Loucy (cell line): ENCODE results near the gene NUP107.

Experiments
- H2AFZ ChIP-seq: fragments of 200-600 bp; sonication (generic); 2 replicates; pipeline ENCODE4 v1.6.0; 2016; ENCODE audit warnings: antibody characterized with exemption, mild to moderate bottlenecking, low read length, moderate library complexity
- H3F3A ChIP-seq: fragments of 200-600 bp; 2 replicates; pipeline ENCODE4 v1.6.0; 2016; ENCODE audit warnings: antibody characterized with exemption, low read depth, mild to moderate bottlenecking
- H3K27me3 ChIP-seq: fragments of 200-600 bp; sonication (generic); 2 replicates; pipeline ENCODE4 v1.6.1; 2014; ENCODE audit warnings: low read length, mild to moderate bottlenecking; ENCODE audit not compliant: insufficient read depth, poor library complexity, severe bottlenecking
- H3K36me3 ChIP-seq: fragments of 200-600 bp; sonication (generic); 2 replicates; pipeline ENCODE4 v1.6.1; 2016; ENCODE audit warnings: low read length; ENCODE audit not compliant: insufficient read depth
- H3K4me1 ChIP-seq: fragments of 200-600 bp; sonication (generic); 2 replicates; pipeline ENCODE4 v1.5.1; 2014; ENCODE audit warnings: low read length, mild to moderate bottlenecking; ENCODE audit not compliant: insufficient read depth, poor library complexity, severe bottlenecking
- H3K4me2 ChIP-seq: fragments of 200-600 bp; sonication (generic); 2 replicates; pipeline ENCODE4 v1.6.0; 2014; ENCODE audit warnings: antibody characterized with exemption, low read length, low read depth, mild to moderate bottlenecking; ENCODE audit not compliant: poor library complexity, severe bottlenecking
- H3K4me3 ChIP-seq: fragments of 200-600 bp; sonication (generic); 2 replicates; pipeline ENCODE4 v1.5.1; 2014; ENCODE audit warnings: low read length, mild to moderate bottlenecking, mixed read lengths; ENCODE audit not compliant: poor library complexity, severe bottlenecking
- H3K79me2 ChIP-seq: fragments of 200-600 bp; sonication (generic); 2 replicates; pipeline ENCODE4 v1.6.1; 2014; ENCODE audit warnings: low read length; ENCODE audit not compliant: insufficient read depth
- H3K9ac ChIP-seq: fragments of 200-600 bp; sonication (generic); 2 replicates; pipeline ENCODE4 v1.6.0; 2014; ENCODE audit warnings: mild to moderate bottlenecking, low read depth, low read length, moderate library complexity; ENCODE audit not compliant: poor library complexity, severe bottlenecking
- H3K9me2 ChIP-seq: fragments of 200-600 bp; sonication (generic); replicated peaks from 2 replicates; pipeline ENCODE4 v1.6.1; 2016; ENCODE audit warnings: low read depth, low read length, mixed read lengths
- H3K9me3 ChIP-seq: fragments of 200-600 bp; sonication (generic); 2 replicates; pipeline ENCODE4 v1.6.1; 2014; ENCODE audit warnings: mild to moderate bottlenecking, antibody characterized with exemption, low read length, low read depth; ENCODE audit not compliant: insufficient read depth
- H4K20me1 ChIP-seq: fragments of 200-600 bp; sonication (generic); 2 replicates; pipeline ENCODE4 v1.6.0; 2014; ENCODE audit warnings: antibody characterized with exemption, low read length, mild to moderate bottlenecking; ENCODE audit not compliant: insufficient read depth, poor library complexity, severe bottlenecking
- EZH2phosphoT487 ChIP-seq: fragments of 200-600 bp; IDR thresholded peaks from 2 replicates; pipeline ENCODE4 v1.6.1; 2018; ENCODE audit warnings: antibody characterized with exemption, mild to moderate bottlenecking, moderate library complexity, borderline replicate concordance
- TF ChIP-seq, protein P1 (sequence below): fragments of 200-600 bp; sonication (generic); conservative IDR thresholded peaks from 2 replicates; pipeline ENCODE4 v1.5.1; 2014; ENCODE audit warnings: mild to moderate bottlenecking, antibody characterized with exemption, low read length

The NUP107 gene

DNA sequence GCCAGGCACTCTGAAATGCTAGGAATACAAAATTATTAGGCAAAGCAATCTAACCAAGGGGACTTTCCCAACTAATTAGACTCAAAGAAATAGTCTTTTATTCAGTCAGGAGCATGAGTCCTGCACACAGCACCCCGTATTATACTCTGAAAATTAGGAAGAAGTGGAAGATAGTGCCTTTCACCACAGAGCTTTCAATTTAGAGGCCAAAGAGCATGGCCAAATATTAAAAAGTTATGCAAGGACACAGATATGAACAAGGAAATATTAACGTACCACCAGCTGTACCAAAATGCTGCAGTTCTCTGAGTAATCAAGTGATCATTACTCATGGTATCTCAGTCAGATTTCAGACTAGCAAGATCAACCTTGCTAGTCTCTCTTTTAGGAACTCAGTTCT, 98.6 kb downstream of the NUP107 start:
- TF ChIP-seq EZH2phosphoT487: no peak
- TF ChIP-seq, protein P1, sequence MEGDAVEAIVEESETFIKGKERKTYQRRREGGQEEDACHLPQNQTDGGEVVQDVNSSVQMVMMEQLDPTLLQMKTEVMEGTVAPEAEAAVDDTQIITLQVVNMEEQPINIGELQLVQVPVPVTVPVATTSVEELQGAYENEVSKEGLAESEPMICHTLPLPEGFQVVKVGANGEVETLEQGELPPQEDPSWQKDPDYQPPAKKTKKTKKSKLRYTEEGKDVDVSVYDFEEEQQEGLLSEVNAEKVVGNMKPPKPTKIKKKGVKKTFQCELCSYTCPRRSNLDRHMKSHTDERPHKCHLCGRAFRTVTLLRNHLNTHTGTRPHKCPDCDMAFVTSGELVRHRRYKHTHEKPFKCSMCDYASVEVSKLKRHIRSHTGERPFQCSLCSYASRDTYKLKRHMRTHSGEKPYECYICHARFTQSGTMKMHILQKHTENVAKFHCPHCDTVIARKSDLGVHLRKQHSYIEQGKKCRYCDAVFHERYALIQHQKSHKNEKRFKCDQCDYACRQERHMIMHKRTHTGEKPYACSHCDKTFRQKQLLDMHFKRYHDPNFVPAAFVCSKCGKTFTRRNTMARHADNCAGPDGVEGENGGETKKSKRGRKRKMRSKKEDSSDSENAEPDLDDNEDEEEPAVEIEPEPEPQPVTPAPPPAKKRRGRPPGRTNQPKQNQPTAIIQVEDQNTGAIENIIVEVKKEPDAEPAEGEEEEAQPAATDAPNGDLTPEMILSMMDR: no peak
- H2AFZ ChIP-seq: no peak overlapping the region
- H4K20me1 ChIP-seq: no peaks in the 10 kb centered on the region
- H3K79me2 ChIP-seq: no peaks in the 10 kb centered on the region
- H3K27me3 ChIP-seq: no peaks in the 10 kb centered on the region
- no peaks in the 10 kb centered on the region for H3K9me3 ChIP-seq
- no peaks in the 10 kb centered on the region for H3K36me3 ChIP-seq
- H3K4me2 ChIP-seq: no peak overlapping the region
- H3K4me1 ChIP-seq: peaks cover 7% of the 10 kb centered on the region
- H3K9ac ChIP-seq: no peak overlapping the region
- no peak overlapping the region for H3K4me3 ChIP-seq
- no peaks in the 10 kb centered on the region for H3F3A ChIP-seq
- H3K9me2 ChIP-seq: no peaks in the 10 kb centered on the region

DNA sequence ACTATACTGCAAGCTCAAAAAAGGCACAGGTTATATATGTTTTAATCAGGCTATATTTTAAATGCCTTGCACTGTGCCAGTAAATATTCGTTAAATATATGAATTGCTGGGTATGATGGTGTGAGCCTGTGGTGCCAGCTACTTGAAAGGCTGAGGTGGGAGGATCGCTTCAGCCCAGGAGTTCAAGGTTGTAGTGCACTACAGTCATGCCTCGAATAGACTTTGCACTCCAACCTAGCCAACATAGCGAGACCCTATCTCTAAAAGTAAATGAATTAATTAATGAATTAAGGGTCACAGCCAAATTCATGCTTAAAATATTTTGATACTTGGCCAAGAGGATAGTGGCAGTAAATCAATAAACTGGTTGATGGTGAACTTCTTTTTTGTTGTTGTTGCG, 99.0 kb downstream of the NUP107 start:
- no peaks in the 10 kb centered on the region for H4K20me1 ChIP-seq
- no peak overlapping the region for H3K4me3 ChIP-seq
- TF ChIP-seq EZH2phosphoT487: no peak
- TF ChIP-seq, protein P1: no peak
- no peaks in the 10 kb centered on the region for H3K9me3 ChIP-seq
- H3K4me2 ChIP-seq: no peak overlapping the region
- H3F3A ChIP-seq: no peaks in the 10 kb centered on the region
- H3K9ac ChIP-seq: no peak overlapping the region
- no peak overlapping the region for H2AFZ ChIP-seq
- no peaks in the 10 kb centered on the region for H3K9me2 ChIP-seq
- no peaks in the 10 kb centered on the region for H3K36me3 ChIP-seq
- H3K4me1 ChIP-seq: peaks cover 7% of the 10 kb centered on the region
- no peaks in the 10 kb centered on the region for H3K27me3 ChIP-seq
- H3K79me2 ChIP-seq: no peaks in the 10 kb centered on the region

DNA sequence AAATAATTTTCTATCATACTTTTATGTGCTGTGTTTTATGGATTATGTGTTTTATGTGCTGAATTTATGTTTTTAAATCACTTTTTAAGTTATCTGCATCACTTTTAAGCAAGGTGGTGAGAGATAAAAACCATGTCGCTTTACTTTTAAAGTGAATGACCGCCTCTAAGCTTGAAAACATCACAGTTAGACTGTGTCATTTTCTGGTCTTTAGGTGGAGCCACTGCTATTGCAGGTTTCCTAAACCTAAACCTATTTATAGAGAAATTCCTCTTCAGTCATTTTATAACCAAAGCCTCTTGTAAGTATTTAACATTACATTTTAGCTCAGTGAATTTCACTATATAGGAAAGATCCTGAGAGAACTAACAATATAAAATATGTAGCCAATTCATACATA, 100.2 kb downstream of the NUP107 start:
- TF ChIP-seq, protein P1: peak; percentile 58
- TF ChIP-seq EZH2phosphoT487: no peak
- no peaks in the 10 kb centered on the region for H4K20me1 ChIP-seq
- H3K4me2 ChIP-seq: peak overlapping the region; percentile 40
- H3K9ac ChIP-seq: peak overlapping the region; percentile 58
- H3K27me3 ChIP-seq: no peaks in the 10 kb centered on the region
- H3K4me3 ChIP-seq: no peak overlapping the region
- no peaks in the 10 kb centered on the region for H3F3A ChIP-seq
- H2AFZ ChIP-seq: peak overlapping the region; percentile 31; the same call in 1 of the 2 replicates
- no peaks in the 10 kb centered on the region for H3K9me3 ChIP-seq
- peaks cover 7% of the 10 kb centered on the region for H3K4me1 ChIP-seq
- H3K36me3 ChIP-seq: no peaks in the 10 kb centered on the region
- no peaks in the 10 kb centered on the region for H3K79me2 ChIP-seq
- no peaks in the 10 kb centered on the region for H3K9me2 ChIP-seq
